GM12878 (cell line): ENCODE measurements around the gene BEST1. TPM values are rescaled to one million over a fixed set of nuclear protein-coding genes. Genes with fewer than 3 reads are reported as not detected.

Experiments
- ATAC-seq: fragments of 200-7000 bp; cut with Tn5 transposase; 3 replicates; pipeline ENCODE4 v1.9.1; 2020; ENCODE audit warnings: mild to moderate bottlenecking, moderate library complexity
- BruUV-seq: library from RNA; stranded (reverse); fragments of 400-500 nt; replicated peaks from 2 replicates; lab custom pipeline; 2021; lab: Mats Ljungman, UMichigan
- CTCF ChIA-PET: fragments of 300-600 bp; sonication (Branson Sonifier 250); formaldehyde crosslinking; extraction: SDS; loops from one replicate; lab custom pipeline; 2021; ENCODE audit warnings: inconsistent platforms; lab: Yijun Ruan, JAX
- POLR2A ChIA-PET: fragments of 350-600 bp; formaldehyde crosslinking; extraction: SDS; loops from one replicate; lab custom pipeline; 2021; ENCODE audit warnings: inconsistent platforms; lab: Charles Lee
- RAD21 ChIA-PET: fragments of 300-600 bp; sonication (Branson Sonifier 250); formaldehyde crosslinking; loops from one replicate; lab custom pipeline; 2023; ENCODE audit warnings: antibody characterized with exemption; ENCODE audit not compliant: unreplicated experiment; lab: Charles Lee
- SMC1A ChIA-PET: fragments of 300-600 bp; sonication (Branson Sonifier 250); formaldehyde crosslinking; loops from one replicate; lab custom pipeline; 2023; ENCODE audit not compliant: unreplicated experiment, uncharacterized antibody; lab: Charles Lee
- DNase-seq: peaks from one replicate; pipeline ENCODE4 v3.0.0-alpha.2; 2011; ENCODE audit warnings: low read depth, low spot score
- FAIRE-seq: peaks from 3 replicates; lab custom pipeline; 2011; peaks lifted over from hg19 to GRCh38; lab: Jason Lieb, UNC
- H2AFZ ChIP-seq: 2 replicates; pipeline ENCODE4 v1.6.0; 2011; ENCODE audit warnings: low read depth, low read length, control low read depth; ENCODE audit not compliant: control insufficient read depth
- H3K27ac ChIP-seq: 2 replicates; pipeline ENCODE4 v1.5.1; 2011; ENCODE audit warnings: control low read depth; ENCODE audit not compliant: control insufficient read depth, insufficient read depth
- H3K27me3 ChIP-seq, 2 experiments: replicated peaks in 1 of 2; 2 replicates each; pipeline versions ENCODE4 v1.6.0 to v1.6.1; 2011; ENCODE audit warnings: low read length in 1 of 2; ENCODE audit not compliant: control insufficient read depth in 2 of 2, insufficient read depth in 2 of 2
- H3K36me3 ChIP-seq, 2 experiments: 2 replicates each; pipeline ENCODE4 v1.5.1; 2011; ENCODE audit warnings: low read length in 1 of 2; ENCODE audit not compliant: control insufficient read depth in 2 of 2, insufficient read depth in 2 of 2
- H3K4me1 ChIP-seq: 2 replicates; pipeline ENCODE4 v1.6.1; 2011; ENCODE audit warnings: mild to moderate bottlenecking, low read length, moderate library complexity, mixed read lengths; ENCODE audit not compliant: control insufficient read depth, insufficient read depth
- H3K4me2 ChIP-seq: 2 replicates; pipeline ENCODE4 v1.6.0; 2011; ENCODE audit warnings: control low read depth; ENCODE audit not compliant: control insufficient read depth, insufficient read depth
- H3K4me3 ChIP-seq: fragments of 200-600 bp; sonication (generic); 2 replicates; pipeline ENCODE4 v1.5.1; 2016
- H3K79me2 ChIP-seq: 2 replicates; pipeline ENCODE4 v1.6.0; 2011; ENCODE audit warnings: low read length; ENCODE audit not compliant: control insufficient read depth, insufficient read depth
- H3K9ac ChIP-seq: 2 replicates; pipeline ENCODE4 v1.8.0; 2011; ENCODE audit warnings: low read length, control low read depth, mixed read lengths; ENCODE audit not compliant: control insufficient read depth, insufficient read depth
- H3K9me3 ChIP-seq: replicated peaks from 3 replicates; pipeline ENCODE4 v1.5.1; 2011; ENCODE audit warnings: mild to moderate bottlenecking, low read length; ENCODE audit not compliant: control insufficient read depth, insufficient read depth
- H4K20me1 ChIP-seq: 2 replicates; pipeline ENCODE4 v1.6.0; 2011; ENCODE audit not compliant: control insufficient read depth, insufficient read depth
- CREB1 ChIP-seq: IDR thresholded peaks from 2 replicates; pipeline ENCODE4 v1.6.1; 2012; ENCODE audit warnings: low read depth, mild to moderate bottlenecking, inconsistent platforms
- HCFC1 ChIP-seq: fragments of 150-350 bp; IDR thresholded peaks from 2 replicates; pipeline ENCODE4 v1.6.1; 2014; ENCODE audit warnings: low read length
- RAD51 ChIP-seq: fragments of 450-650 bp; IDR thresholded peaks from 2 replicates; pipeline ENCODE4 v1.6.1; 2016; ENCODE audit warnings: moderate library complexity, mild to moderate bottlenecking, inconsistent platforms
- WGBS: methylation state at CpG from one replicate; pipeline ENCODE4 v1.1.6; 2016; ENCODE audit warnings: low lambda C conversion rate; ENCODE audit not compliant: insufficient replicate concordance, insufficient coverage; ENCODE audit errors: missing lambda C conversion rate; 5-methylcytosine and 5-hydroxymethylcytosine counted together
- in situ Hi-C: fragments of 300-500 bp; cut with MboI; formaldehyde crosslinking; loops from 9 replicates; pipeline ENCODE4 v1.14.3; 2018; ENCODE audit warnings: mixed read lengths
- intact Hi-C: fragments of 100-400 bp; cut with micrococcal nuclease; formaldehyde crosslinking; loops from one replicate; pipeline ENCODE4 v1.14.2; 2022; ENCODE audit not compliant: unreplicated experiment
- polyA plus RNA-seq, 11 experiments: library from polyadenylated mRNA; depleted of rRNA in 4 of 11; unstranded in 6 of 11; stranded (reverse) in 5 of 11; fragments of >200 nt; fragmentation: Nextera tagmentation in 4 of 11; fragmentation: Illumina TruSeq in 1 of 11; extraction: Ambion mirVana in 4 of 11; extraction: Trizol in 1 of 11; gene quantifications; 1 replicate in 1 of 11; 2 replicates in 10 of 11; pipeline versions ENCODE4 v1.2.1 to v1.2.3, GENCODE V29; 2011 to 2016; ENCODE audit warnings: inconsistent platforms in 2 of 11, missing spikeins in 2 of 11, low read depth in 1 of 11
- total RNA-seq, 4 experiments: library from RNA; depleted of rRNA in 3 of 4; stranded (reverse); fragments of >200 nt in 3 of 4; fragmentation: Illumina TruSeq in 1 of 4; extraction: Trizol in 1 of 4; gene quantifications; 2 replicates each; pipeline versions ENCODE4 v1.2.1 to v1.2.3, GENCODE V29; 2013 to 2021
- TF ChIP-seq, protein P1 (sequence below): fragments of 450-650 bp; conservative IDR thresholded peaks from 2 replicates; pipeline ENCODE4 v1.6.1; 2017; ENCODE audit warnings: mild to moderate bottlenecking, moderate library complexity
- TF ChIP-seq, protein P2 (sequence below), 3 experiments: IDR thresholded peaks in 2 of 3; conservative IDR thresholded peaks in 1 of 3; 2 replicates each; pipeline ENCODE4 v1.5.1; 2011; ENCODE audit warnings: low read depth in 3 of 3, low read length in 3 of 3, mild to moderate bottlenecking in 3 of 3, control low read depth in 2 of 3, moderate library complexity in 2 of 3, inconsistent platforms in 1 of 3, mixed read lengths in 1 of 3; ENCODE audit not compliant: control insufficient read depth in 2 of 3, insufficient read depth in 1 of 3; ENCODE audit errors: extremely low read depth in 1 of 3
- TF ChIP-seq, protein P3 (sequence below): fragments of 450-650 bp; IDR thresholded peaks from 2 replicates; pipeline ENCODE4 v1.6.1; 2017; ENCODE audit warnings: mild to moderate bottlenecking, low read depth, inconsistent platforms; ENCODE audit not compliant: poor library complexity, severe bottlenecking

Gene BEST1
- total and polyA plus RNA-seq, 10 of the 15 experiments (the other 5 are each of a cell fraction or from before 2014, with no cell fraction given) = 0.03 to 3.4 (median 0.15) TPM; not detected in 1

DNA sequence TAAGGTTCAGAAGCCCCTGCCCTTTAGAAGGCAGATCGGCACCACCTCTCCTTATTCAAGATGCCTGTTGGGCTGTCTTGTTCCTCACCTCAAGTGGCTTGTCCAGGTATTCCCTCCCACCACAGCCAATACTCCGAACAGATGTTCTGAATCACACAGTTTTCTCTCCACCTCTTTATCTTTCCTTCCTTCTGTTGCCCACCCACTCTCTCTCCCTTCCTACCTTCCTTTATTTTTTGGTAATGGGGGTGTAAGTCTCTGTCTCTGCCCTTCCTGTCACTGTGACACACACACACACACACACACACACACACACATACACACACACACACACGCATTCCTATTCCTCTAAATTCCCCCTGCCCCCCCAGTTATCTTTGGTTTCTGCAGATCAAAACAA is 8.4 kb downstream of the BEST1 start:
- SMC1A ChIA-PET = interaction anchor here (0.5 to 0.6 kb wide), 2 partner anchors 145 to 149 kb away, joined by 3 read pairs; no protein-coding TSS in a partner anchor
- Histone ChIP-seq H3K36me3 (peaks cover 0 to 3% of the 10 kb centered on the region in 2 experiments; a peak in 1 of 4 replicates), H3K79me2 (no peaks in the 10 kb centered on the region; the same call in none of the 2 replicates), H3K4me3 (no peak overlapping the region), H3K27me3 (no peaks in the 10 kb centered on the region; a peak in 1 of 4 replicates), H2AFZ (no peak overlapping the region), H3K27ac (no peak overlapping the region), H3K9me3 (no peaks in the 10 kb centered on the region), H3K4me2 (no peak overlapping the region), H4K20me1 (peaks cover 5% of the 10 kb centered on the region), H3K9ac (no peak overlapping the region), H3K4me1 (peaks cover 14% of the 10 kb centered on the region)
- POLR2A ChIA-PET = no interaction called here
- RAD21 ChIA-PET = interaction anchor here (1.2 kb wide), 1 partner anchor 121 kb away, joined by 3 read pairs; no protein-coding TSS in a partner anchor
- in situ Hi-C loops = no loop called here
- no TSS peak for BruUV-seq
- FAIRE-seq (no peak), DNase-seq (no peak), ATAC-seq (no peak)
- no peak for TF ChIP-seq RAD51
- no peak for TF ChIP-seq CREB1
- intact Hi-C loops = no loop called here
- CTCF ChIA-PET = interaction anchor here (0.7 to 1.0 kb wide), 4 partner anchors 8 to 123 kb away, joined by 3 to 4 read pairs (median 4); no protein-coding TSS in a partner anchor
- 96% methylated on average over 2 of the region's 3 CpGs for WGBS

DNA sequence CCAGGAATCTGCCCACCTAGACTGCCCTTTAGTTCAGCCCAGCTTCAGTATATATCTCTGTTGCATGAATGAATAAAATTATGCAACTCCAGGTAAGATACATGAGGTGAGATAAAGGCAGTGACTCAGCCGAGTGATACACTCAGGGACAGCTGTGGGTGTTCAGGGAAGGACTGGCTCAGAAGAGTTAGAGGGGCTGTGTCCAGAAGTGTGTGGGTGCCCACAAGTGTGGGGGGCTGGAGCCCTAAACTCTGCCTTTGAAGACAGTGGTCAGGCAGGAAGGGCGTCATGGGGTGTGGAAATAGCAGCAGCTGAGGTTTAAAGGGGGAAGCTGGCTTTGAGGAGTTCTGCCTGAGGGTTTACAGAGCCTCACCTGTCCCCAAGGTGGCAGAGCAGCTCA is 9.0 kb downstream of the BEST1 start:
- no peak for DNase-seq
- RAD21 ChIA-PET = interaction anchor here (0.9 to 1.2 kb wide), 2 partner anchors 121 to 123 kb away, joined by 3 to 5 read pairs; no protein-coding TSS in a partner anchor
- Histone ChIP-seq H3K9ac (no peak overlapping the region), H2AFZ (no peak overlapping the region), H3K4me3 (no peak overlapping the region), H3K79me2 (no peaks in the 10 kb centered on the region; the same call in none of the 2 replicates), H3K36me3 (peaks cover 2 to 6% of the 10 kb centered on the region in 2 experiments; a peak in 3 of 4 replicates), H3K27ac (no peak overlapping the region), H4K20me1 (peaks cover 5% of the 10 kb centered on the region), H3K9me3 (no peaks in the 10 kb centered on the region), H3K27me3 (no peaks in the 10 kb centered on the region; a peak in 1 of 4 replicates), H3K4me1 (peaks cover 19% of the 10 kb centered on the region), H3K4me2 (no peak overlapping the region)
- SMC1A ChIA-PET = interaction anchor here (0.5 to 0.6 kb wide), 2 partner anchors 145 to 148 kb away, joined by 3 read pairs; no protein-coding TSS in a partner anchor
- WGBS = 46% methylated on average over 2 of the region's 2 CpGs
- POLR2A ChIA-PET = no interaction called here
- intact Hi-C loops (no loop called here), in situ Hi-C loops (no loop called here)
- no peak for ATAC-seq
- no peak for FAIRE-seq
- CTCF ChIA-PET = interaction anchor here (0.7 to 1.8 kb wide), 5 partner anchors 8 to 122 kb away, joined by 3 to 5 read pairs (median 4); no protein-coding TSS in a partner anchor
- BruUV-seq = no TSS peak
- TF ChIP-seq, protein P1, sequence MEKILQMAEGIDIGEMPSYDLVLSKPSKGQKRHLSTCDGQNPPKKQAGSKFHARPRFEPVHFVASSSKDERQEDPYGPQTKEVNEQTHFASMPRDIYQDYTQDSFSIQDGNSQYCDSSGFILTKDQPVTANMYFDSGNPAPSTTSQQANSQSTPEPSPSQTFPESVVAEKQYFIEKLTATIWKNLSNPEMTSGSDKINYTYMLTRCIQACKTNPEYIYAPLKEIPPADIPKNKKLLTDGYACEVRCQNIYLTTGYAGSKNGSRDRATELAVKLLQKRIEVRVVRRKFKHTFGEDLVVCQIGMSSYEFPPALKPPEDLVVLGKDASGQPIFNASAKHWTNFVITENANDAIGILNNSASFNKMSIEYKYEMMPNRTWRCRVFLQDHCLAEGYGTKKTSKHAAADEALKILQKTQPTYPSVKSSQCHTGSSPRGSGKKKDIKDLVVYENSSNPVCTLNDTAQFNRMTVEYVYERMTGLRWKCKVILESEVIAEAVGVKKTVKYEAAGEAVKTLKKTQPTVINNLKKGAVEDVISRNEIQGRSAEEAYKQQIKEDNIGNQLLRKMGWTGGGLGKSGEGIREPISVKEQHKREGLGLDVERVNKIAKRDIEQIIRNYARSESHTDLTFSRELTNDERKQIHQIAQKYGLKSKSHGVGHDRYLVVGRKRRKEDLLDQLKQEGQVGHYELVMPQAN = no peak
- TF ChIP-seq HCFC1 = no peak
- TF ChIP-seq, protein P2, sequence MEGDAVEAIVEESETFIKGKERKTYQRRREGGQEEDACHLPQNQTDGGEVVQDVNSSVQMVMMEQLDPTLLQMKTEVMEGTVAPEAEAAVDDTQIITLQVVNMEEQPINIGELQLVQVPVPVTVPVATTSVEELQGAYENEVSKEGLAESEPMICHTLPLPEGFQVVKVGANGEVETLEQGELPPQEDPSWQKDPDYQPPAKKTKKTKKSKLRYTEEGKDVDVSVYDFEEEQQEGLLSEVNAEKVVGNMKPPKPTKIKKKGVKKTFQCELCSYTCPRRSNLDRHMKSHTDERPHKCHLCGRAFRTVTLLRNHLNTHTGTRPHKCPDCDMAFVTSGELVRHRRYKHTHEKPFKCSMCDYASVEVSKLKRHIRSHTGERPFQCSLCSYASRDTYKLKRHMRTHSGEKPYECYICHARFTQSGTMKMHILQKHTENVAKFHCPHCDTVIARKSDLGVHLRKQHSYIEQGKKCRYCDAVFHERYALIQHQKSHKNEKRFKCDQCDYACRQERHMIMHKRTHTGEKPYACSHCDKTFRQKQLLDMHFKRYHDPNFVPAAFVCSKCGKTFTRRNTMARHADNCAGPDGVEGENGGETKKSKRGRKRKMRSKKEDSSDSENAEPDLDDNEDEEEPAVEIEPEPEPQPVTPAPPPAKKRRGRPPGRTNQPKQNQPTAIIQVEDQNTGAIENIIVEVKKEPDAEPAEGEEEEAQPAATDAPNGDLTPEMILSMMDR (IDR thresholded peaks at IDR 0.05 in 2 of 3, conservative IDR thresholded peaks at IDR 0.05 in 1 of 3; ENCODE audit: control insufficient read depth in 2 of 3, extremely low read depth in 1 of 3, insufficient read depth in 1 of 3, low read depth in 3 of 3, low read length in 3 of 3) = no peak; a peak in 1 of 6 replicates
- TF ChIP-seq, protein P3, sequence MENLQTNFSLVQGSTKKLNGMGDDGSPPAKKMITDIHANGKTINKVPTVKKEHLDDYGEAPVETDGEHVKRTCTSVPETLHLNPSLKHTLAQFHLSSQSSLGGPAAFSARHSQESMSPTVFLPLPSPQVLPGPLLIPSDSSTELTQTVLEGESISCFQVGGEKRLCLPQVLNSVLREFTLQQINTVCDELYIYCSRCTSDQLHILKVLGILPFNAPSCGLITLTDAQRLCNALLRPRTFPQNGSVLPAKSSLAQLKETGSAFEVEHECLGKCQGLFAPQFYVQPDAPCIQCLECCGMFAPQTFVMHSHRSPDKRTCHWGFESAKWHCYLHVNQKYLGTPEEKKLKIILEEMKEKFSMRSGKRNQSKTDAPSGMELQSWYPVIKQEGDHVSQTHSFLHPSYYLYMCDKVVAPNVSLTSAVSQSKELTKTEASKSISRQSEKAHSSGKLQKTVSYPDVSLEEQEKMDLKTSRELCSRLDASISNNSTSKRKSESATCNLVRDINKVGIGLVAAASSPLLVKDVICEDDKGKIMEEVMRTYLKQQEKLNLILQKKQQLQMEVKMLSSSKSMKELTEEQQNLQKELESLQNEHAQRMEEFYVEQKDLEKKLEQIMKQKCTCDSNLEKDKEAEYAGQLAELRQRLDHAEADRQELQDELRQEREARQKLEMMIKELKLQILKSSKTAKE = no peak
